LNCAP (cell line): ENCODE measurements around the gene DDOST.

Experiments used
- TF ChIP-seq, protein P1 (sequence below): fragments of 450-650 bp; IDR thresholded peaks from 2 replicates; pipeline ENCODE4 v1.5.1; 2017; ENCODE audit warnings: mild to moderate bottlenecking

DDOST gene

DNA sequence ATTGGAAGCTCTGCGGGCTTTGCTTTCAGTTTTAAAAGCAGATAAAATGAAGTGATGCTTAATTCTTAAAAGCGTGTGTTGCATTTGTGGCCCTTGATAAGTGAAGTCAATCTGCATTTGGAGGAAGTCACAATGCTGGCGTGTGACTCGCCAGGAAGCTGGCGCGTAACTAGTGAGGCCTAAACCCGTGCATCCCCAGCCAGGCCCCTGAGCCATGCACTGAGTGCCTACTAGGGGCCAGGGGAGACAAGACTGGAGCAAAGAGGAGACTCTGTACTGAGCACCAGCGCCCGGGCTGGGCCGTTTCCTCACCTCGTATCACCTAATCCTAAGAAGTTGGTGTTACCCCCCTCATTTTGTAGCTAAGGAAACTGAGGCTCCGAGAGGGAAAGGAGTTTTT lies 4.6 kb upstream of the DDOST start:
- TF ChIP-seq, protein P1, sequence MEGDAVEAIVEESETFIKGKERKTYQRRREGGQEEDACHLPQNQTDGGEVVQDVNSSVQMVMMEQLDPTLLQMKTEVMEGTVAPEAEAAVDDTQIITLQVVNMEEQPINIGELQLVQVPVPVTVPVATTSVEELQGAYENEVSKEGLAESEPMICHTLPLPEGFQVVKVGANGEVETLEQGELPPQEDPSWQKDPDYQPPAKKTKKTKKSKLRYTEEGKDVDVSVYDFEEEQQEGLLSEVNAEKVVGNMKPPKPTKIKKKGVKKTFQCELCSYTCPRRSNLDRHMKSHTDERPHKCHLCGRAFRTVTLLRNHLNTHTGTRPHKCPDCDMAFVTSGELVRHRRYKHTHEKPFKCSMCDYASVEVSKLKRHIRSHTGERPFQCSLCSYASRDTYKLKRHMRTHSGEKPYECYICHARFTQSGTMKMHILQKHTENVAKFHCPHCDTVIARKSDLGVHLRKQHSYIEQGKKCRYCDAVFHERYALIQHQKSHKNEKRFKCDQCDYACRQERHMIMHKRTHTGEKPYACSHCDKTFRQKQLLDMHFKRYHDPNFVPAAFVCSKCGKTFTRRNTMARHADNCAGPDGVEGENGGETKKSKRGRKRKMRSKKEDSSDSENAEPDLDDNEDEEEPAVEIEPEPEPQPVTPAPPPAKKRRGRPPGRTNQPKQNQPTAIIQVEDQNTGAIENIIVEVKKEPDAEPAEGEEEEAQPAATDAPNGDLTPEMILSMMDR = no peak

DNA sequence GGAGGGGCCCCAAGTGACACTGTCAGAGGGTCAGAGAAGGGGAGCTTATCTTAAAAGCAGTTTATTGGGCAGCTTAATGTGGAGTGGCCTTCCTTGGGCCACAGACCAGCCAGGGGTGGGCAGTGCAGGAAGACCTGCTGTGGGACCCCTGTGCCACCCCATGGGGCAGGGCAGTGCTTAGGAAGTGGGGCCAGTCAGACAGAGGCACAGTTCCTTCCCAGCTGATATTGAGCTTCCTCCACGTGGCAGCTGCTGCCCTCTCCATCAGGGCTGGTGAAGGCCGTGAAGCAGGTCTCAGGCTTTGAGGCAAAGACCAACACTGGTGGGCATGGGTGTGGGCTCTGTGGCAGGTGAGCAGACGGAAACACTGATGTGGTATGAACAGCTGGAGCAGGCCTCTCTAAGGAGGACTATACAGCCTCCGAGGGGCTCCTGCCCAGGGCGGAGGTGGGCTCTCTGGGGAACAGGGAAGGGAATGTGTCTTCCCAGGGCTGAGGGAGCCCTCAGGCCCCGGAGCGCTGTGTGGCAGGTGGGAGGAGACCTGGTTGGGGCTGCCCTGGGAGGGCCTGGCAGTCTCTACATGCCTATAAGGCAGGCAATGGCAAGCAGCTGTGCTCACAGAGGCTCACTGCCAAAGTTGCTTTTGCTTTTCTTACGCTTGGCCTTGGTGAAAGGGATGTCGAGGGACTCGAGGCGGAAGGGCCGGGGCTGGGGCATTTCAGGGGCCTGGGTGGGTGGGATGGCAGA lies 3.0 kb upstream of the DDOST start:
- TF ChIP-seq, protein P1 = no peak

DNA sequence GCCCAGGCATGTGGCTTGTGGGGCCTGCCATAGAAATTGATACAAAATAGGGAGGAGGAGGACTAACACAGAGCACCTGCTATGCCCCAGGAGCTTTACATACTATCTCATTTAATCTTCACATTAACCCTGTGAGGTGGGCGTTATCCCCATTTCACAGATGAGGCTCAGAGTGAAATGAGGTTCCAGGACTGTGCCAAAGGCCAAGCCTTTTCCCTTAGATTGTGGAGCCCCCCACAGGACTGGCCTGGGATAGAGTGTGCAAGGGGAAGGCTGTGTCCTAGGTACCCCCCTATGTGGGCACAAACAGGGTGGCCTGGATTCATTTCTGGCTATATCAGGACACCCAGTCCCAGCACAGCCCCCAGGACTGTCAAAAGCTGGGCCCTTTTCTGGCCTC lies 2.2 kb upstream of the DDOST start:
- TF ChIP-seq, protein P1 = no peak

DNA sequence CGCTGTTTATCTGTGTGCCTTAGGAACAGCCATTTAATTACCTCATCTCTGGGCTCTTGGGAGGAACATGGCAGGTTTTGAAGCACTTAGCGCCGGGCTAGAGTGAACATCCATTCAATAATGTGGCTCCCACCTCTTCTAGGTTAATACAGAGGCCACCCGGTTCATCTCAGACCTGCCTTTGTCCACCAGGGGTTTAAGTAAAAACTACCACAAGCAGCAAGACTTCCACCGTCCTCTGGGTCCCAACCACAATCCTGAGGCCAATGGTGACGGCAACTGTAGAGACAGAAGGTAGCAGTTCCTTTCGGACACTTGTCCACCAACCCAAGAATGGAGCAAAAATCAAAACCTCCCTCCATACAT lies 924 bp upstream of the DDOST start:
- TF ChIP-seq, protein P1 = no peak

DNA sequence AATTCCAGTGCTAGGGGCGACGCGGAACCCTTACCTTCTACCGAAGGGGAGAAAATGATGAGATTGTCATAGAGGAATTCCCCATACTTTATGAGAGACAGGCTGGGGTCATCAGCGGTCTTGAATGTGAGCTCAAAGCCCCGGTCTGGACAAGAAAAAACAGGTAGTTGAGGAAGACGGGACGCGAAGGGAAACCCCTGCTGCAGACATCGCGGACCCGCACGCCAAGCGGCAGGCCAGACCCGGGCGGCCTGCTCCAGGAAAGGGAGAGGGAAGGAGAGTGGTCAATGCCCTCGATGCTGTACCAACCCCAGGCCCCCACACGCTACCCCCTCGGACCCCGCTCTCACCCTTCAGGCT lies 342 bp downstream of the DDOST start:
- TF ChIP-seq, protein P1 = no peak

DNA sequence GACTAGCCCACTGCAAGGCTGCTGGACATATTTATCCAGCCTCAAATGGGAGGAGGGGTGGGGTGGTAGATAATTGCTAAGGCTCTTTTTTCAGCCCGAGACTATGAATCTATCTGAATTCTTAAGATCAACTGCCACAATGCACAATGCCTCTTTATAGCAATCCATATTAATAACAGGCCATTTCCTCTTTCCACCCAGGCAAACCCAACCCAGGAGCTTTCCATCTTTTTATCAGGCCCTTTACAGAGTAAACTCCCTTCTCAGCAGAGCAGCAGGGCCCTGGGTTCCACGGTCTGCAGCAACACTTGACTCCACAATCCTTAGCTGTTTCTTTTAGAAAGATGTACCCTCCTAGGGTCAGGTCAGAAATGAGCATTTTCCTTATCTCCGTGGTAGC lies 806 bp downstream of the DDOST start:
- TF ChIP-seq, protein P1 = no peak

DNA sequence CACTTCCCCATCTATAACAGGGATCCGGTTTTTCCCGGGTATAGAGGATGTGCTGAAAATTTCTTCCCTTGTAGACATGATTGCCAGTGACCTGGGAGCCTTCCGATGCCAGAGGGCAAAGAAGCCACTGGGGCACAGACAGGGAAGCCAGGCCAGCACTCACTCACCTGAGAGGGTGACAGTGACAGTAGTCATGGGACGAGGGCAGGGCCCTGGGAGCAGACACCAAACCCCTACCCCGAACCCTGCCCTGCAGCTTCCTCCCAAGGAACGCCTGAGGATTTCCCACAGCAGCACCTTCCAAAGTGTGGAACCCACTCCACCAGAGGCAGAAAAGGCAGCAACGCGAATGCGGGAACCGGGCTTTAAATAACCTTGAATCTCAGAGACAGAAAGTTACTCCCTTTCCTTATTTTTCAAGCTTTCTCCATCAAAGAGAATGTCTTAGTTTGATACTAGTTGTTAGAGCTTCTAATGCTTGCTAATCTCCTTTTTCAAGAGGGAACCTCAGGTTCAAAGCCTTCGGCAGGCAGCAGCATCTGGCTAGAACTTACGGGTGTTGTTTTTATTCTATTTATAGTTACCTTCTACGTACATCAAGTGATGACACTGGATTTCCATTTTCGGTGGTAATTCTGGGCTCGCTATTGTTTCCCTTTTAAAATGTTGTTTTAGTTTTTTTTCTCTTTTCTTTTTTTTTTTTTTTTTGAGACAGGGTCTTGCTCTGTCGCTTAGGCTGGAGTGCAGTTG lies 2.8 kb downstream of the DDOST start:
- TF ChIP-seq, protein P1 = no peak
